ENCODE results near the gene TSPAN9.

The TSPAN9 gene

GRCh38 chr12:3283137-3283680 is 206.0 kb downstream of the TSPAN9 start:
- no peak for DNase-seq

- no peak for DNase-seq
Measured at GRCh38 chr12:3284405-3284804, 207.2 kb downstream of the TSPAN9 start.

- DNase-seq = no peak
Measured at GRCh38 chr12:3285570-3285969, 208.4 kb downstream of the TSPAN9 start.

GRCh38 chr12:3288690-3289089 is 211.5 kb downstream of the TSPAN9 start:
- DNase-seq = no peak

GRCh38 chr12:3289702-3290101 is 212.5 kb downstream of the TSPAN9 start:
- DNase-seq = no peak

- no peak for DNase-seq
Measured at GRCh38 chr12:3291939-3292338, 214.8 kb downstream of the TSPAN9 start.

- DNase-seq = no peak
Measured at GRCh38 chr12:3292677-3293412, 215.7 kb downstream of the TSPAN9 start.

- DNase-seq = no peak
Measured at GRCh38 chr12:3293446-3294161, 216.4 kb downstream of the TSPAN9 start.

GRCh38 chr12:3294481-3294911 is 217.3 kb downstream of the TSPAN9 start:
- DNase-seq = no peak

GRCh38 chr12:3295225-3295624 is 218.0 kb downstream of the TSPAN9 start:
- no peak for DNase-seq

GRCh38 chr12:3295646-3296408 is 218.6 kb downstream of the TSPAN9 start:
- no peak for DNase-seq

- DNase-seq = no peak
Measured at GRCh38 chr12:3296409-3296701, 219.2 kb downstream of the TSPAN9 start.

GRCh38 chr12:3298603-3299002 is 221.4 kb downstream of the TSPAN9 start:
- DNase-seq = no peak

GRCh38 chr12:3299929-3300832 is 223.0 kb downstream of the TSPAN9 start:
- DNase-seq = no peak

- DNase-seq = no peak
Measured at GRCh38 chr12:3300833-3301401, 223.7 kb downstream of the TSPAN9 start.

- no peak for DNase-seq
Measured at GRCh38 chr12:3302401-3303041, 225.3 kb downstream of the TSPAN9 start.

- DNase-seq = no peak
Measured at GRCh38 chr12:3303410-3304136, 226.4 kb downstream of the TSPAN9 start.

- no peak for DNase-seq
Measured at GRCh38 chr12:3304436-3305165, 227.4 kb downstream of the TSPAN9 start.

- DNase-seq = no peak
Measured at GRCh38 chr12:3305464-3305863, 228.3 kb downstream of the TSPAN9 start.

Data from GF-D8 (cell line).